Omental fat pad (tissue), 4 donors: ENCODE measurements around the gene SHMT1. TPM values are rescaled to one million over a fixed set of nuclear protein-coding genes. Genes with fewer than 3 reads are reported as not detected.
"Not testable (repeated sequence)": the region's sequence is repeated elsewhere in the genome, so short reads cannot be mapped to it uniquely, and the experiment has no call there.

ENCODE experiments used
- ATAC-seq: fragments of 150-250 bp; one replicate; pipeline ENCODE4 v1.9.1; 2016; ENCODE audit warnings: mild to moderate bottlenecking, moderate library complexity; ENCODE audit not compliant: low FRiP score
- DNase-seq: peaks from one replicate; pipeline ENCODE4 v3.0.0-alpha.2; 2019; ENCODE audit warnings: low spot score
- CTCF ChIP-seq, 3 donors: fragments of 450-650 bp; IDR thresholded peaks; one replicate each; pipeline ENCODE4 v1.5.1; 2016 to 2017; ENCODE audit warnings: antibody characterized with exemption in 3 of 3, mild to moderate bottlenecking in 3 of 3, moderate library complexity in 2 of 3
- total RNA-seq, 4 donors: library from RNA; depleted of rRNA; stranded (reverse); fragments of >200 nt; gene quantifications; one replicate each; pipeline ENCODE4 v1.1.0, GENCODE V29; 2016

SHMT1 gene
- 100 to 1,000 TPM in 2 of 4 donors, 10 to 100 TPM in 2; 59.3 to 108 (median 102) TPM for total RNA-seq

- no peak for TF ChIP-seq CTCF (IDR thresholded peaks at IDR 0.05)
Observed at GRCh38 chr17:18363101-18364049, at the start of gene SHMT1. Gene SHMT1, minus strand, starts transcription at chr17:18363550. Its CDS starts 7,569 bp downstream, at chr17:18355981.

GRCh38 chr17:18412001-18412538, 48.7 kb upstream of the SHMT1 start:
- not testable (repeated sequence) for DNase-seq
- ATAC-seq: peak; percentile 80

More at GRCh38 chr17:18363101-18364049, at the start of gene SHMT1:
- DNase-seq: peak; percentile 78
- peak; percentile 99 for ATAC-seq

GRCh38 chr17:18411377-18411864, 48.1 kb upstream of the SHMT1 start:
- not testable (repeated sequence) for DNase-seq
- peak; percentile 77 for ATAC-seq

GRCh38 chr17:18410736-18411135, 47.4 kb upstream of the SHMT1 start:
- DNase-seq, ATAC-seq: not testable (repeated sequence)

GRCh38 chr17:18409321-18409720, 46.0 kb upstream of the SHMT1 start:
- ATAC-seq, DNase-seq: not testable (repeated sequence)

GRCh38 chr17:18408906-18409305, 45.6 kb upstream of the SHMT1 start:
- DNase-seq, ATAC-seq: not testable (repeated sequence)

- DNase-seq, ATAC-seq: not testable (repeated sequence)
Observed at GRCh38 chr17:18403604-18404003, 40.3 kb upstream of the SHMT1 start.

- ATAC-seq, DNase-seq: not testable (repeated sequence)
Observed at GRCh38 chr17:18403166-18403565, 39.8 kb upstream of the SHMT1 start.

GRCh38 chr17:18401872-18402590, 38.7 kb upstream of the SHMT1 start:
- not testable (repeated sequence) for DNase-seq, ATAC-seq

GRCh38 chr17:18388728-18389127, 25.4 kb upstream of the SHMT1 start:
- ATAC-seq, DNase-seq: not testable (repeated sequence)

- ATAC-seq, DNase-seq: not testable (repeated sequence)
Observed at GRCh38 chr17:18388266-18388665, 24.9 kb upstream of the SHMT1 start.

- not testable (repeated sequence) for DNase-seq
Observed at GRCh38 chr17:18387583-18387982, 24.2 kb upstream of the SHMT1 start.

GRCh38 chr17:18384271-18384670, 20.9 kb upstream of the SHMT1 start:
- DNase-seq, ATAC-seq: not testable (repeated sequence)

More at GRCh38 chr17:18387583-18387982, 24.2 kb upstream of the SHMT1 start:
- not testable (repeated sequence) for ATAC-seq

GRCh38 chr17:18383079-18383481, 19.7 kb upstream of the SHMT1 start:
- ATAC-seq, DNase-seq: not testable (repeated sequence)
